HG03442 (cell line): ENCODE data around the gene NELFCD.

Experiments used
- ATAC-seq: cut with Tn5 transposase; IDR thresholded peaks from one replicate; pipeline ENCODE4 v1.9.1; 2021; ENCODE audit warnings: mild to moderate bottlenecking, moderate library complexity; ENCODE audit not compliant: unreplicated experiment

NELFCD gene

GRCh38 chr20:58993332-58994248 is 12.5 kb downstream of the NELFCD start:
- ATAC-seq, result no peak

- no peak for ATAC-seq
These were observed 13.5 kb downstream of the NELFCD start for GRCh38 chr20:58994390-58995159.

- no peak for ATAC-seq
These were observed 14.6 kb downstream of the NELFCD start for GRCh38 chr20:58995461-58996225.

- no peak for ATAC-seq
These were observed 15.2 kb downstream of the NELFCD start for GRCh38 chr20:58996226-58996611.

DNA sequence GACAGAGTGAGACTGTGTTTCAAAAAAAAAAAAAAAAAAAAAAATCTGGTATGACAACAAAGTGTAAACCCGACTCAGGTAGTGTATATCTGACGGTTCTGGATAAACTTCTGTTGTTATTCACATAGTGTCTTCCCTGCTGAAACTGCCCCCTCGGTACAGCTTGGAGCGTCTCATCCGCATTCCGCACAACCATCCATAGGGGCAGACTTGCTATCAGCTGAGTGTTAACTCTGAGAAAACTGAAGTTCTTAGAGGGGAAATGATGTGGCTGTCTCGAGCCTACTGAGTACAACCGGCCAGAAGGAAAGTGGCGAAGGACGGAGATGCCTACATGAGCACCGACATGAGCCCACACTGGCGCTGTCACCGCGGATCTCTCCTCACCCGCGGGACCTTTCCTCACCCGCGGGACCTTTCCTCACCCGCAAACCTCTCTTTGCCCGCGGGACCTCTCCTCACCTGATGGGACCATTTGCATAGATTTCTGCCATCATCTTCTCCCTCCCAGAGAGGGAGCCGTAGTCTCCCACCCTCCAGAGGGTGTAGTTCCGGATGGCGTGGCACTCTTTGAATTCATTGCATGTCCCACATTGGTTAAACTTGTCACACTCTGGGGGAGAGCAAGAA is 16.2 kb downstream of the NELFCD start:
- no peak for ATAC-seq

DNA sequence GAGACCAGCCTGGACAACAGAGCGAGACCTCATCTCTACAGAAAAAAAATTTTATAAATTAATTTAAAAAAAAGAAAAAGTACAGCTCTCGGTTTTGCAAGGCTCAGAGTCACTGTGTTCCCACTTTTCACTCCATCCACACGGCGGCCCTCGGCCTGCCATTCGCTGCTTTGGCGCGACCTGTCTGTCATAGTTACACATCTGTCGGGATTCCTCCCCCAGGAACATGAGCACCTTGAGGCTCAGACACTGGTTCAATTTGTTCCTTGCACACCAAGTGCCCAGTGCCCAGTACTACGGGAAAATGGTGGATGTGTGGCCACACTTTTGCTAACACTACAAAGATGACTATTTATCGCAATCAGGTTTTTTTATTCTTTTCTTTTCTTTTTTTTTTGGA is 17.6 kb downstream of the NELFCD start:
- no peak for ATAC-seq

GRCh38 chr20:59000326-59000725 is 19.3 kb downstream of the NELFCD start:
- no peak for ATAC-seq

DNA sequence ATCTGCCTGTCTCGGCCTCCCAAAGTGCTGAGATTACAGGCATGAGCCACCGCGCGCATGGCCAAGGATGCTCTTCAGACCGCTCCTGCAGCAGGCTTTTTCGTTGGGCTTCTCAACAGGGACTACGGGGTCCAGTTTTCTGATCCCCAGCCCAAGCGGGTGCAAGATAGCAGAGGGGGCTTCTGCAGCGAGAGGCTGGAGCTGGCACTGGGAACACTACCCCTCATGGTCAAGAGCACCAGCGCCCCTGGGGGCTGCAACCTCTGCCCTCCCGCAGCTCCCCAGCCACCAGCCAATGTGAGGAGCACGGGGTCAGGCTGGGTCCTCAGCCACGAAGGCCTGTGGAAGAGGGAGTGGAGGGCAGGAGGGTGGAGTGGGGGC is 20.0 kb downstream of the NELFCD start:
- ATAC-seq, result no peak

DNA sequence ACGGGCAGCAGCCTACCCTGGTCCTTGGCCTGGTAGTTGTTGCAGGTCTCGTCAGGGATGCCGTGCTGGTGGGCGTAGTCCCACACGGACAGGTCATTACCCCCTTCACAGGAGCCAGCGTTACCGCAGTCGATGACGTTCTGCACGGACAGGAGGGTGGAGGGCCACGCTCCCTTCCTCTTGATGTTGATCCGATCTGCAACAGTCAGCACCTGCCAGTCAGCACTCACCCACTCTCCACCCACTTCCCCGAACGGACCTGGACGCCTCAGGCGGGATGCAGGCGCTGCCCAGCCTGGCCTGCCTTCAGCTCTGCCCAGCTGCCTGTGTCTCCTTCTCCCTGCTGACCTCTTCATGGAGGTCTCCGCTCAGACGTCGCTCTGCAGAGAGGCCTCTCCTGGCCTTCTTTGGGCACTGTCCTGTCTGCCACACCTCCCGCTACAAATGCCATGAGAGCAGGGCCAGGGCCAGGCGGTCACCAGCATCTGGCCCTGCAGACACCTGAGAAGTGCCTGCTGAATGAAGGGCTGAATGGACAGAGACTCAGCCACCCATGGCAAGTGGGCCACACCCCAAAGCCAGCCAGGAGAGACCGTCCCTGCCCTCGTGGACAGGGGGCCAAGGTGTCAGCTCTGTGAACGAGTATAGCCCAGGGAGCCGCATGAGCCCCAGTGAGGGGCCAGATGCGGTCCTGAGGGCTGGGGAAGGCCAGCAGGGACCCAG is 20.6 kb downstream of the NELFCD start:
- no peak for ATAC-seq

GRCh38 chr20:59002388-59002787 is 21.3 kb downstream of the NELFCD start:
- ATAC-seq, result no peak

DNA sequence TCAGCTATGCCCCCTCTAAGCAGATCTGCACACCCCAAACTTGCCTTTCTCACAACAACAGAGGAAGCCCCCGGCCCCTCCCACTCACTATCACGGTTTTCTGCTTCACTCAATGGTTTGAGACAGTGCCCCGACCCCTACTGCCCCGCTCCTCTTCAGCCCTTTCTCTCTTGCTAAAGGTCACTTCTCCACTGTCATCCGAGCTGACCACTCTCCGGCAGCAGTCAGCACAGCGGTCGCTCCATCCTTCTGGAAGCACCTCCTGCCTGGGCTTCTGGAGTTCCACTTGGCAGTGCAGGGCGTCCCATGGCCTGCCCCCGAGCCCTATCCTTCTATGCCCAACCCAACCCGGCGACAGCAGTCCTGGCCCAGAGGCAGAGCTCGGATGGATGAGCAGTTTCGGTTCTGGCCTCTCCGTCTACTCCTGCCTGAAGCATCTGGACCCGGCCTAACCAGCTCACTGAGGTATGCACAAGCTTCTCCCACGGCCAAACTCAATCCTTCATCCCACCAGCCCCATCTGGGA is 21.9 kb downstream of the NELFCD start:
- ATAC-seq, result no peak

DNA sequence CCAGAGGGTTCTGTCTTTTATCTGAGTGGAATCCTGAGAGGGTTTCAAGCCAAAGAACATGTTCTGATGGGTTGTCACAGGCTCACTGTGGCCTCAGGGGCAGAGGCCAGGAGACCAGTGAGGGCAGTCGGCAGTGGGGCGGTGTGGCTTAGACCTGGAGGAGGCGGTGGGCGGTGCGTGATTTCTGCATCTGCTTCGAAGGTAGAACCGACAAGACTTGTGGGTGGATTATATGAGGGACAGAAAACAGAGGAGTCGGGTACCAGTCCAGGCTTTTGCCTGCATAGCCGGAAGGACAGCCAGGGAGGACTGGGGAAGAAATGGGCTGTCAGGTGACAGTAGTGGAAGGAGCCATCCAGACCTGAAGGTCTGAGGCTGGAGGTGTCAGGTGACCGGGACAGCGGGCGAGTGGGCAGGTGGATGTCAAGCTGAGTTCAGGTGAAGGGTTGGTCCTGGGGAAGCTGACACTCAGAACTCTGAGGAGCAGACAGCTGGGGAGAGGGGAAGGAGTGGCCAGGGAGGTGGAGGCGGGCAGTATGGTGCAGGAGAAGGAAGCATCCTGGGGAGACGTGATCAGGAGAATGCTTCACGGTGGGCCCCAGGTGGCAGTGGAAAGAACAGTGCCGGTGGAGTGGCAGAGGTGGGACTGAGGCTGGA is 22.9 kb downstream of the NELFCD start:
- no peak for ATAC-seq

DNA sequence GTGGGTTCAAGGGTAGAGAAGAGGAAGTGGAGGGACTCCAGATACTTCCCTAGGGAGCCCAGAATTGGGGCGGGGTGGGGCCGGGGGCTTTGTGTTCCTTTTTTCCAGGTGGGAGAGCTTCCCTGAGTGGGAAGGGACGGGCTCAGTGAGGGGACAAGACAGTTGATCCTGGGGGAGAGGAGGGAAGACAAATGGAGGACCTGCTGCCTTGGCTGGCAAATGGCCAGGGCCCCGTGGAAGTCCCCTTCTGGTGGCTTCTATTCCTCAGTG is 23.4 kb downstream of the NELFCD start:
- no peak for ATAC-seq

GRCh38 chr20:59004763-59005522 is 23.9 kb downstream of the NELFCD start:
- peak; percentile 52 for ATAC-seq

GRCh38 chr20:59005523-59006166 is 24.6 kb downstream of the NELFCD start:
- ATAC-seq, result no peak

GRCh38 chr20:59006167-59006863 is 25.3 kb downstream of the NELFCD start:
- ATAC-seq, result no peak

DNA sequence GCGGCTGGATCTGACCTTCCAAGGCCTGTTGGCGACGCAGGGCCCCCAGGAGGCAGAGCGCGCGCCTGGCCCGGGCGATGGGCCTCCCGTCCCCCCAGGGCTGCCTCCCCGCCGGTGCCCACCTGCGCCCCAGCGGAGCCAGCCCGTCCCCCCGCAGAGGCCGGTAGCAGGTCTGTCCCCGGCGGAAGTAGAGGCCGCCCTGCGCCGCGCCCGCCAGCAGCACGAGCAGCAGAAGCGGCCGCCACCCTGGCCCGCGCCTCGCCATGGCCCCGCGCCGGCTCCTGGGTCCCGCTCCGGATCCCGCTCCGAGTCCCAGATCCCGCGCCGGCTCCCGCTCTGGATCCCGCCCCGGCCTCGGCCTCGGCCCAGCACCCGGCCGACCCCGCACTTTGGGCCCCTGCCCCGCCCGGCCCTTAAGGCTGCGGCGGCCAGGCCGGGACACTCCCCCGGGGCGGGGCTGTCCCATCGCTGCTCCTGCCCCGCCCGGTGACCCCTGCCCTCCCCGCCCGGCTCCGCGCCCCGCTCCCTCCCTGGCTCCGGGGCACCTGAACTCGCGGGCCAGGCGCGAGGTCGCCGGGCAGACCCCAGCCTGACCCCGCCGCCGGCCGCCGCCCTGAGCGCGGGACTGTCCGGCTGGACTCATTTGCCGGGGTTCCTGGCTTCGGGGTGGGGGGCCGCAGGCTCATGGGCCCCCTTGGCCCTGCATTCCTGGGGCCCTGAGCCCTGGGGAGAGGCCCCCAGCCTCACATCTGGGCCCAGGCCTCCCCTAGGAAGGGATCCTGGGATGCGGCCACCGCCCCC is 26.0 kb downstream of the NELFCD start, which contains the start of gene CTSZ:
Gene CTSZ, minus strand, starts transcription at position 391 of the 801 bp plus-strand sequence. Its CDS starts 126 bp downstream, at position 265.
- ATAC-seq, result no peak
